HG02678 (cell line): ENCODE data around the gene AZU1.
"Not testable (repeated sequence)": the region's sequence is repeated elsewhere in the genome, so short reads cannot be mapped to it uniquely, and the experiment has no call there.

ENCODE experiments used
- ATAC-seq: cut with Tn5 transposase; IDR thresholded peaks from one replicate; pipeline ENCODE4 v1.9.1; 2021; ENCODE audit warnings: mild to moderate bottlenecking, moderate library complexity; ENCODE audit not compliant: unreplicated experiment

The AZU1 gene

GRCh38 chr19:807627-808422, 19.8 kb upstream of the AZU1 start:
- no peak for ATAC-seq

GRCh38 chr19:808423-808775, 19.2 kb upstream of the AZU1 start:
- no peak for ATAC-seq

- ATAC-seq = no peak
These were observed 17.4 kb upstream of the AZU1 start for GRCh38 chr19:810077-810855.

- no peak for ATAC-seq
These were observed 16.7 kb upstream of the AZU1 start for GRCh38 chr19:810883-811489.

GRCh38 chr19:811506-812048, 16.1 kb upstream of the AZU1 start:
- no peak for ATAC-seq

- no peak for ATAC-seq
These were observed 15.4 kb upstream of the AZU1 start for GRCh38 chr19:812049-812746.

GRCh38 chr19:812747-813218, 14.9 kb upstream of the AZU1 start:
- no peak for ATAC-seq

GRCh38 chr19:813219-814151, 14.2 kb upstream of the AZU1 start:
- ATAC-seq = no peak

- no peak for ATAC-seq
These were observed 13.2 kb upstream of the AZU1 start for GRCh38 chr19:814152-815078.

- no peak for ATAC-seq
These were observed 12.4 kb upstream of the AZU1 start for GRCh38 chr19:815079-815774.

GRCh38 chr19:815775-816499, 11.7 kb upstream of the AZU1 start:
- ATAC-seq = no peak

GRCh38 chr19:816500-816857, 11.2 kb upstream of the AZU1 start:
- ATAC-seq = no peak

- not testable (repeated sequence) for ATAC-seq
These were observed 7.4 kb upstream of the AZU1 start for GRCh38 chr19:820212-820611.

GRCh38 chr19:821231-821824, 6.3 kb upstream of the AZU1 start:
- no peak for ATAC-seq

GRCh38 chr19:821825-822503, 5.7 kb upstream of the AZU1 start, which contains the start of gene PLPPR3:
TSS of gene PLPPR3 (minus strand) at chr19:821955. CDS start at chr19:821559, 396 bp downstream.
- ATAC-seq = no peak

GRCh38 chr19:823565-824121, 4.0 kb upstream of the AZU1 start:
- no peak for ATAC-seq
